KOPT-K1 (cell line): Measurements from ENCODE around the gene CALML4.
"Not testable (repeated sequence)": the region's sequence is repeated elsewhere in the genome, so short reads cannot be mapped to it uniquely, and the experiment has no call there.

Source experiments
- H3K27ac ChIP-seq: fragments of 200-600 bp; sonication (generic); 2 replicates; pipeline ENCODE4 v1.5.1; 2016; ENCODE audit warnings: antibody characterized with exemption, mild to moderate bottlenecking, low read depth, low read length; ENCODE audit not compliant: poor library complexity, severe bottlenecking
- H3K36me3 ChIP-seq: fragments of 200-600 bp; sonication (generic); 2 replicates; pipeline ENCODE4 v1.5.1; 2017; ENCODE audit warnings: antibody characterized with exemption, mild to moderate bottlenecking, low read length, moderate library complexity; ENCODE audit not compliant: insufficient read depth
- H3K9me3 ChIP-seq: fragments of 200-600 bp; sonication (generic); 2 replicates; pipeline ENCODE4 v1.5.1; 2017; ENCODE audit warnings: antibody characterized with exemption, low read length, mild to moderate bottlenecking; ENCODE audit not compliant: insufficient read depth, poor library complexity, severe bottlenecking

The CALML4 gene

DNA sequence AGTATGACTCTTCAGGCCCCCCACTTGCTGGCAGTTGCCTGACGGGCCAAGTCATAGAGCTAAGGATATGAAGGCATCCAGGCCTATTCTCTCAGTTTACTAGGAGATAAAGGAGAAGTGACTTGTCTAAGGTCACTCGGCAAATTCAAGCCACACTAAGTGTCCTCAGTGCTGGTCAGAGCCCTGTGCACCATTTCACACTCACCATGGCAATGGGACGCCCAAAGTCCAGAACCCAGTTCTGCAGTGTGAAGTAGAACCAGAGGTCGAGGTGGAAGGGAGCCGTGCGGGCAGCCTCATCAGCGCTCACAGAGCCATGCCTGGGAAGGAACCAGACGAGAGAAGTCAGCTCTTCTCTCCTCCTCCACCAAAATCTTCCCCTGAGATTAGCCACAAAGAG, 13.2 kb upstream of the CALML4 start:
- Histone ChIP-seq H3K27ac (no peak overlapping the region), H3K9me3 (peaks cover 5% of the 10 kb centered on the region), H3K36me3 (peaks cover 73% of the 10 kb centered on the region)

DNA sequence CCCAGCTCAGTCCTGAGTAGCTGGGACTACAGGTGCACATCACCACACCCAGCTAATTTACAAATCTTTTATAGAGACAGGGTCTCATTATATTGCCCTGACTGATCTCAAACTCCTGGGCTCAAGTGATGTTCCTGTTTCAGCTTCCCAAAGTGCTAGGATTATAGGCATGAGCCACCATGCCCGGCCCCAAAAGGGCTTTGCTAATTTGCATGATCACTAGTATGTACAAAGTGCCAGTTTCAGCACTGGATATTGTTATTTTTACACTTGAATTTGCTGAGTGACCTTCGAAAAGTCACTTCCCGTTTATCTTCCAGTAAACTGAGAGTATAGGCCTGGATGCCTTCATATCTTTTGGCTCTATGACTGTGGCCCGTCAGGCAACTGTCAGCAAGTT, 12.2 kb upstream of the CALML4 start:
- H3K36me3 ChIP-seq = peaks cover 70% of the 10 kb centered on the region
- H3K9me3 ChIP-seq = no peaks in the 10 kb centered on the region
- H3K27ac ChIP-seq = no peak overlapping the region

DNA sequence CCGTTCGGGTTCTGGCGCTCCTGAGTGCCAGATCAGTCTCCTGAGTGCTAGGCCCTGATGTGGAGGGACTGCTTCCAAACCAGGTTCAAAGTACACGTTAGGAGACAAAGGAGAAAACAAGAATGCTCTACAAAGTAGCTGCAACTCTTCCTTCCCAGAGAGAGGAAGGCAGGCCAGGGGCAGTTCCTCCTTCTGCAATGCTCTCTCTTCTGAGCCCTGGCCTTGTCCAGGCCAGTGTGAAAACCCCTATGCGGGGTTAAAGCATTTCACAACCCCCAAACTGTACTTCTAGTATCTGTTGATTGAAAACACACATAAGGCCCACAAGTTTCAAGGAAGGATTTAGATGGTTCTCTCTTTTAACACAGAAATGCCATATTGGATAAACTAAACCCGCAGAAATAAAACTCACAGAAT, 9.7 kb upstream of the CALML4 start:
- Histone ChIP-seq H3K27ac (no peak overlapping the region), H3K36me3 (peaks cover 87% of the 10 kb centered on the region)

DNA sequence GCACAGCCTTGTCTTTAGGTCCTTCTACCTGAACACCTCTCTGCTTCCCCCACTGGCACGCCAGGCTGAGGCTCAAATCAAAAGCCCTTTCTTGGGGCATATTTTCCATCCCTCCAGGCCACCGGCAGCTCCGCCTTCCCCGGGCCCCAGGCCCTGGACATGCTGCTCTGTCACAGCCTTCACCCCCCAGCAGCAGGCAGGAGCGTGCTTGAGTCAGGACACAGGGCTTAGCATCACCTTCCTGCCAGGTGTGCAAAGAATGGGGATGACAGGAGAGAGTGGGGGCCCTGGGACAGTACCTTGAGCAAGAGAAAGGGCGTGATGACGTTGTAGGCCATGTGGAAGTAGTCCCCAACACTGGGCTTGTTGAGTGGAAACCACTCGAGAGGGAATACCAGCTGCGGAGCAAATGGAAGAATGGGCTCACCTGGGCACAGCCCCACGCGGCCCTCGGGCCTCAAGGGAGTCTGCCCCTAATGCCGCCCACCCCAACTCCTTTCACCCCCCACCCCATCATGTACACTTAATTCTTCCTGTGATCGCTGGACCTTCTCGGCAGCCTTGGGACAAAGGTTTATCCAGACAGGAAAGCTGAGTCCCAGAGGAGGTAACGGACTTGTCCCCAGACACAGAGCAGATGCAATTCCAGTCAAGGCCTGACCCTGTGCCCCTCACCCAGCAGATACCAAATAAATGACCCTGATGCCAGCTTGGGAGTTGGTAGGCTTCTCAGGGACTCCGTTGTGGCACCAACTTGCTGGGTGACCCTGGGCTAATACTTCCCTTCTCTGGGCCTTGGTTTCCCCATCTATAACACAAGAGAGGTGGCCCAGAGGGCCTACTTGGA, 9.1 kb upstream of the CALML4 start:
- peaks cover 84% of the 10 kb centered on the region for H3K36me3 ChIP-seq
- no peaks in the 10 kb centered on the region for H3K9me3 ChIP-seq
- H3K27ac ChIP-seq = no peak overlapping the region

More for the DNA sequence above, 9.7 kb upstream of the CALML4 start:
- no peaks in the 10 kb centered on the region for H3K9me3 ChIP-seq

DNA sequence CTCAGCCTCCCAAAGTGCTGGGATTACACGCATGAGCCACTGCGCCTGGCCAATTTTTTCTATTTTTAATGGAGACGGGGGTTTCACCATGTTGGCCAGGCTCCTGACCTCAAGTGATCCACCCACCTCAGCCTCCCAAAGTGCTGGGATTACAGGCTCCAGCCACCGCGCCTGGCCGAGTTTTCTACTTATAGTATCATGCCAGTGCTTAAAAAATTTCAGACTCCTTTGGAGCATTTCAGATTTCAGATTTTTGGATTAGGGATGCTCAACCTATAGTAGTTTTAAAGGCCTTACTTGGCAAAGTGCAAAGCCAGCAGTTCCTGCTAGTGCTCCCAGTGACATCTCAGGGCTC, 8.3 kb upstream of the CALML4 start:
- H3K36me3 ChIP-seq = peaks cover 78% of the 10 kb centered on the region
- not testable (repeated sequence) for H3K27ac ChIP-seq, H3K9me3 ChIP-seq

DNA sequence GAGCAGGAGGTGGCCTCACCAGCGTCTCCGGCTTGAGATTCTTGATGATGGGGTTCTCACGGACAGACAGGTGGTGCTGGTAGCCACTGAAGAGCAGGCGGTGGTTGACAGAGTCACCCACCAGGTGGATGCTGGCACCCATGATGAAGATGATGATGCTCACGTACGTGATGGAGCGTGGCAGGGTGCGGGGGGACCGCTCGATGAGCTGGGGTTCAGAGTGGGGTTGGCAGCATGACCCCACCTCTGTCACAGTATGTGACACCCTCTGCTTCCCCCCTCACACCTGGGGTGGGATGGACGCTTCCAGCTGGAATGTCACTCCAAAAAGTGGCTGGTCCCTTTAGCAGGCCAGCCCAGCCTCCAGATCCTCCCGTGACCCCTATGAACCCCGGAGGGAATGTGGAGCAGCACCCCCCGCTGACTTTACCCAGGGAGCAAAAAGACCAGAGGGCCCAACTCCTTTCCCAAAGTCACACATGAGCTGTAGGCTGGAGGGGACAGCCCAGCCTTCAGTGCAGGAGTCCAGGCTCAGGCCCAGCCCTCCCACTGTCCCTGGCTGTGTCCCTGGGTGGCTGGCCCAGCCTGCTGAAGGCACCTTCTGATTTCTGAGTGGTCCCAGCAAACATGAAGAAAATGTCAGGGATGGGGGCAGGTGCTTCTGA, 6.7 kb upstream of the CALML4 start:
- no peak overlapping the region for H3K27ac ChIP-seq
- no peaks in the 10 kb centered on the region for H3K9me3 ChIP-seq
- H3K36me3 ChIP-seq = peaks cover 71% of the 10 kb centered on the region

DNA sequence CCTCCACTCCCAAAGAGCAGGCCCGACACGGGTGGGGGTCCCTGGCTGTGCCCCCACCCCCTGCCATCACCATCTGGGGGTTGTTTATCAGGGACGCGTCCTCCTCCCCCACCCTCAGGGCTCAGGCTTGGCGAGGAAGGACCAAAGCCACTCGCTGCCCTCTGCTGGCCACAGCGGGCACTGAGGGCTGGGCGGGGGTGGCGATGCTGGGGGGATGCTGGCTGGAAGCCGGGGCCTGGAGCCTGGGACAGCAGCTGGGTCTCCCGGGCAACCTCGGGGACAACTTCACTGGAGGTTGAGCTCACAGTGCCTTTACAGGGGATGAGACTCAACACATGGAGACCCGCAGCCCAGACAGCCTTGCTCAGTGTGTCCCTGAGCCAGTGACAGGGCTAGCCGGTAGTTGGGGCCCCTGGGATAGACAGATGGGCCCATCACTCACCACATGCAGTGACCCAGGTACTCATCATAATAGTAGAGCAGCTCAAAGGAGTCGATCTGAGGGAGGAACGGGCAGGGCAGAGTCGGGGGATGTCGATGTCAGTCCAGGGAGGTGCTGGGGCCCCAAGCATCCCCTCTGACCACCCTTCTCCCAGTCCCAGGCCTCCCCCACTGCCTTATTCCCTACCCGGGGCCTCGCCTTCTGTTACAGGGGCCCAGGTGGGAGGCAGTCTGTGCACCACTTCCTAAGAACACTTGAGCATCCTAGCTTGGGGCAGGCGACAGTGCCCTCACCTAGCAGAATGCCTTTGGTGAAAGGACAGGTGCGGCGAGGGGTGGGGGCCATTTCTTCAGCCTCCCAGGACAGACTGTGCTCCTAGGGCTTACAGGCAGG, 5.9 kb upstream of the CALML4 start:
- no peaks in the 10 kb centered on the region for H3K9me3 ChIP-seq
- H3K27ac ChIP-seq = peak overlapping the region; percentile 73
- peaks cover 71% of the 10 kb centered on the region for H3K36me3 ChIP-seq

DNA sequence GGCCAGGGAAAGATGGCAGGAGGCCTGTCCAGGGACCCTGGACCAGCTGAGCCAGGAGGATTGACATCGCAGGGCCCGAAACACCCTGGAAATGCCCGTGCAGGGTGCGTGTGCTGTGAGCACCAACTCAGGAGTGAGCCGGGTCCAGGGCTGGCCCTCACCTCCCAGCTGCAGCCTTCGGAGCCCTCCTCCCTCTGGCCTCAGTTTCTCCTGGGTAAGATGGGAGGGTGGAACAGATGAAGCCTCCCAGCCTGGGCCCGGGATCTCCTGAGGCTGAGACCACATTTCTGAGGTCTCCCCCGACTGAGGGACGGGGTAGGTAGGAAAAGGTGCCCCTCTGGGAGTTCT, 5.3 kb upstream of the CALML4 start:
- Histone ChIP-seq H3K27ac (peak overlapping the region; percentile 73), H3K36me3 (peaks cover 71% of the 10 kb centered on the region), H3K9me3 (no peaks in the 10 kb centered on the region)

DNA sequence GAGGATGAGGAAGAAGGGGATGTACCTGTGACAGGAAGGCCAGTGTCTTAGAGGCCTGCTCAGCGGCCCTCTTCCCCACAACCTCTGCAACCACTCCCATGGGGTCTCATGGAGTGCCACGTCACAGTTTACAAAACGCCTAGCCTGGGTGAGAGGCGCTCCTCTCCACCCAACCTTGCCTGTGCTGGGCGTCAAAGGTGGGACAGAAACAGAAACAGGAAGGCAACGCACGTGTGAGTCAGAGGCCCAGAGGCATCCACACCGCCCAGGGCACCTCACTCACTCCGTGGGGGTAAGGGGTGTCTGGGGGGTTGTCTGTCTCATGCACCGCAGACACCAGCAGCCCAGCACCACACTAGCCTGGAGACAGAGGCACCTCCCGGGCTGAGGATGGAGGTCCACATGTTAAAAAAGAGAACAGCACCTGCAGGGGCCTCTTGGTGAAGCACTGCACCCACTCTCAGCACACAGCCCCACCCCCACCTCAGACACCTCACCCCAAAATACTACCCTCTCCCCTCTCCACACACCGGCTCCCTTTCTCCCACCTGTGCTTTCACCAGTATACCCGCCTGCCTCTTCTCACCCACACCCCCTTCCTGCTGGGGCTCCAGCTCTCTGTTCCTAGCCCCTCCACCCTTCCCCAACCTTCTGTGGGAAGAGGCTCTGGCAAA, 4.7 kb upstream of the CALML4 start:
- Histone ChIP-seq H3K36me3 (peaks cover 71% of the 10 kb centered on the region; the same call in 1 of the 2 replicates), H3K27ac (peak overlapping the region; percentile 73), H3K9me3 (no peaks in the 10 kb centered on the region)

DNA sequence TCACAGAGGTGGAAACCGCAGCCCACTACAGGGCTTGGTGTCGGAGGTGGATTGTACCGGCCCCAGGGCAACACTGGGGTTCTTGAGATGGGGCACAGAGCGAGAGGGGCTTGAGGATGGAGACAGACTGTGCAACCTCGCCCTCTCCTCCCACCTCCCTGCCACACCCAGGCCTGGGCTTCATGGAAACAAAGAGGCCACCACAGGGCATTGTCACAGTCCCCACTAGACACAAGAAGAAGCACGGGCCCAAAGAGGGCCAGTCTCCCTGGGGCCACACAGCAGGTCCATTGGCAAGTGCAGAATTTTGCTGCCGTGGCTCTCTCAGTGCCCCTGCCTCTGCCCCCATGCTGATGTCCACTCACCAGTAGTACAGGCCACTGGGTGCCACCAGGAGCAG, 4.1 kb upstream of the CALML4 start:
- peaks cover 69% of the 10 kb centered on the region; the same call in 1 of the 2 replicates for H3K36me3 ChIP-seq
- peak overlapping the region; percentile 73 for H3K27ac ChIP-seq
- no peaks in the 10 kb centered on the region for H3K9me3 ChIP-seq

DNA sequence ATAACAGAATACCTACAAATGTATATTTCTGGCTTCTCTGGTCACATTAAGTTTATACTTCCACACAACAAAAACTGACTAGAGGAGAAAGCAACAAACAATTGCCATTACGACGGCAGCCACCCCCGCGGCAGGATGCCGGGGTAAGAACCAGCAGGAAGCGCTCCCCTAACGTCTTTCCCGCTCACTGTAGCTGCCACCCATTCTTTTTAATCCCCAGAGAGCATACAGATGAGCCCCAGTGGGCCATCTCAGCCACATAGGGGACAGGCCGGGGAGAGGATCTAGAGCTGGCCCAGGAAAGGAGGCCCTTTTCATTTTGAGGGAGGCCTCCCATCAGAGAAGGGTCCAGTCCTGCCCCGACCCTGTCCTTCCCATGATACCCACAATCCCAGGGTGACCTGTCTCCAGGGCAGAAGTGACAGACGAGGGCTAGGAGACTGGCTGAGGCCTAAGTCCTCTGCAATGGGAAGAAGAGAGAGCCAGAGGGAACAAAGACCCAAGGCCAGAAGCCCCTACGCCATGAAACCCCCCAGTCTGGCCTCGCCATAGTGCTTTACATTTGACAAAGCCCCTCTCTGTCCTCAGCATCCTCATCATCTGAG, 3.6 kb upstream of the CALML4 start:
- Histone ChIP-seq H3K27ac (peak overlapping the region; percentile 73), H3K9me3 (no peaks in the 10 kb centered on the region), H3K36me3 (peaks cover 64% of the 10 kb centered on the region; the same call in 1 of the 2 replicates)

DNA sequence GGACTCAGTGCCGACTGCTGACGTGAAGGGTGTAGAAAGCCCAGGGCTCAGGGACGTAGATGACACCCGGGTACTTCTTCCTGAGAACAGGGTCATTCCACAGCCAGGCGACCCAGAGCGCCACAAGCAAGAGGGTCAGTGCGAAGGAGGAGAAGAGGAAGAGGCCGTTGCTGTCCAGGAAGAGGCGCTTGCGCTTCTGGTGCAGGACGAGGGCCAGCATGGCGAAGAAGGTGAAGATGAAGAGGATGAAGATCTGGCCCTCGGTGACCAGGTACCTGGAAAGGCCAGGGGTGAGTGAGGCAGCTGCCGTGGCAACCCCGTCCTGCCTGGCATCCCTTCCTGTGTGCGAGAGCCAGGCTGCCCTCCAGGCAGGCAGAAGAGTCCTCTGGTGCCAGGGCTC, 3.0 kb upstream of the CALML4 start:
- H3K27ac ChIP-seq = peak overlapping the region; percentile 73
- peaks cover 62% of the 10 kb centered on the region; the same call in 1 of the 2 replicates for H3K36me3 ChIP-seq
- H3K9me3 ChIP-seq = no peaks in the 10 kb centered on the region

DNA sequence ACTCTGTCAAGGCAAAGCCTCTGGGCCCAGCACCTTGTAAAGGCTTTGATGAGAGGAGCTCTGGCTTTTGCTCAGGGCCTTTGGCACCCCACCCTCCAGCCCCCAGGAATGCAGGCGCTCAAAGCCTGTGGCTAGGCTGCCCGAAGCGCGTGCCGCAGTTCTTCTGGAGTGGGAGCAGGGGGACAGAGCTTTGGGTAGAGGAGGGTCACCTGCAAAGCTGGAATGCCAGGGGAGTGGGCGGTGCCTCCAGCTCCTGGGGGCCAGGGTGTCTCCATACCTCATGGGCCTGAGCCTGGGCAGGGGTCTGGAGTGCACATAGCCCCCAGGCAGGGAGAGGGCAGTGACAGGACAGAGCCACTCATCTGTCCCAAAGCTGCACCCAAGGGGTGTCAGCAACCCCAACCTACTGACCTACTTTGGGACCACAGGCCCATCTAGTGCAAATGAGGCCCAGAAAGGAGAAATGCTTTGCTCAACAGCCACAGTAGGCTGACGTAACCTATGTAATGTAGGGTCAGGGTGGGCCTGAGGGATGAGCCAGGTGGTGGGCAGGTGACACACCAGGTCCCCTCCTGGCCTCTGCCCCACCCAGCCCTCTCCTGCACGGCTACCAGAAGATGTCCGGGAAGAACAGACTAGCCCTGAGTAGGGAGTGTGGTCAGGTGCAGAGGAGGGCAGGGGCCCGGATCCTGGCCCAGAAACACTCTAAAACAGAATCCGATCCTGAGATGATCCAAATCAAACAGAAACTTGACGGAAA, 2.2 kb upstream of the CALML4 start:
- Histone ChIP-seq H3K36me3 (peaks cover 61% of the 10 kb centered on the region; the same call in 1 of the 2 replicates), H3K27ac (peak overlapping the region; percentile 25), H3K9me3 (no peaks in the 10 kb centered on the region)

DNA sequence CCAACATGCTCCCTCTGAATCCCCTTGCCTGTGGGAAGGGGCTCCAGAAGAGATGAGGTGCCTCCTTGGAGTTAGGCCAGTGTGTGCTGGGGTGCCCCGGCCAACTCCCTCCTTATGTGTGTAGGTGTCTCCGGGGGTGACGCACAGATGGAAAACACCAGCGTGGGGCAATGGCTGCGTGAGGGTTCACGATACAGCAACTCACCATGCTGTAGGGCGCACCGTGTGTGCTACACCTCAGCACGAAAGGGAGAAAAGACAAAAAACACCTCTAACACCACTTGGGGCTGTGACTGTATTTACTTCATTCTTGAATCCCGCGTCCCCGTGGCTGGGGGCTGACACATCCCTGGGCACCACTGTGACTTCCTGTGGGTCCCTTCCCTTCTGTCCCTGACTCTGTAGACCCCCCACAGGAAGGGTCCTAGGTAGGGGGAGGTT, 1.6 kb upstream of the CALML4 start:
- Histone ChIP-seq H3K27ac (peak overlapping the region; percentile 25), H3K9me3 (no peaks in the 10 kb centered on the region), H3K36me3 (peaks cover 55% of the 10 kb centered on the region; the same call in 1 of the 2 replicates)
